AG10803 (cell line): Measurements from ENCODE around the gene ZNF20.
"Not testable (repeated sequence)": the region's sequence is repeated elsewhere in the genome, so short reads cannot be mapped to it uniquely, and the experiment has no call there.

Experiments used
- DNase-seq: peaks from one replicate; pipeline ENCODE4 v3.0.0; 2010; ENCODE audit warnings: low read depth
- H3K4me3 ChIP-seq: 2 replicates; pipeline ENCODE4 v1.5.1; 2011; ENCODE audit warnings: mild to moderate bottlenecking, low read length, control low read depth
- CTCF ChIP-seq: conservative IDR thresholded peaks from 2 replicates; pipeline ENCODE4 v1.5.1; 2011; ENCODE audit warnings: mild to moderate bottlenecking, low read length, control low read depth, inconsistent platforms

The ZNF20 gene

GRCh38 chr19:12113121-12113520, 27.0 kb downstream of the ZNF20 start:
- DNase-seq, result no peak
- no peak for TF ChIP-seq CTCF
- H3K4me3 ChIP-seq, result no peak overlapping the region

- TF ChIP-seq CTCF, result no peak
- no peak overlapping the region for H3K4me3 ChIP-seq
Measured at GRCh38 chr19:12112701-12113100, 27.4 kb downstream of the ZNF20 start.

GRCh38 chr19:12111943-12112637, 28.1 kb downstream of the ZNF20 start:
- TF ChIP-seq CTCF, result no peak
- peak; percentile 4 for DNase-seq
- no peak overlapping the region for H3K4me3 ChIP-seq

More at GRCh38 chr19:12112701-12113100, 27.4 kb downstream of the ZNF20 start:
- DNase-seq, result no peak

GRCh38 chr19:12111176-12111575, 29.0 kb downstream of the ZNF20 start:
- no peak overlapping the region for H3K4me3 ChIP-seq
- DNase-seq, result no peak
- no peak for TF ChIP-seq CTCF

GRCh38 chr19:12103909-12104308, 36.2 kb downstream of the ZNF20 start:
- H3K4me3 ChIP-seq, DNase-seq: not testable (repeated sequence)

- H3K4me3 ChIP-seq, result no peak overlapping the region
- no peak for DNase-seq
- no peak for TF ChIP-seq CTCF
Measured at GRCh38 chr19:12098040-12098439, 42.1 kb downstream of the ZNF20 start.

GRCh38 chr19:12095111-12095790, 44.9 kb downstream of the ZNF20 start:
- no peak overlapping the region for H3K4me3 ChIP-seq
- peak; percentile 62 for DNase-seq
- TF ChIP-seq CTCF, result no peak
